ENCODE results near the gene HAL.
"Not testable (repeated sequence)": the region's sequence is repeated elsewhere in the genome, so short reads cannot be mapped to it uniquely, and the experiment has no call there.

Gene HAL

GRCh38 chr12:95972832-95973456 is 23.2 kb downstream of the HAL start:
- no peak for DNase-seq

- DNase-seq: no peak
These were observed 25.2 kb downstream of the HAL start for GRCh38 chr12:95970905-95971304.

- DNase-seq: not testable (repeated sequence)
These were observed 27.0 kb downstream of the HAL start for GRCh38 chr12:95969116-95969515.

- no peak for DNase-seq
These were observed 28.8 kb downstream of the HAL start for GRCh38 chr12:95967301-95967700.

GRCh38 chr12:95966287-95966870 is 29.8 kb downstream of the HAL start:
- no peak for DNase-seq

- peak; percentile 55 for DNase-seq
These were observed 33.0 kb downstream of the HAL start for GRCh38 chr12:95963096-95963495.

GRCh38 chr12:95962222-95962621 is 33.9 kb downstream of the HAL start:
- DNase-seq: no peak

GRCh38 chr12:95960241-95960640 is 35.9 kb downstream of the HAL start:
- no peak for DNase-seq

- peak; percentile 44 for DNase-seq
These were observed 37.0 kb downstream of the HAL start for GRCh38 chr12:95959107-95959506.

- DNase-seq: no peak
These were observed 39.5 kb downstream of the HAL start for GRCh38 chr12:95956557-95957145.

- no peak for DNase-seq
These were observed 40.5 kb downstream of the HAL start for GRCh38 chr12:95955549-95956159.

- DNase-seq: no peak
These were observed 43.1 kb downstream of the HAL start for GRCh38 chr12:95953000-95953399.

- no peak for DNase-seq
These were observed 44.6 kb downstream of the HAL start for GRCh38 chr12:95951515-95951914.

- no peak for DNase-seq
These were observed 46.5 kb downstream of the HAL start for GRCh38 chr12:95949477-95950206.

- peak; percentile 16 for DNase-seq
These were observed 51.9 kb downstream of the HAL start for GRCh38 chr12:95944108-95944704.

- peak; percentile 67 for DNase-seq
These were observed 52.8 kb downstream of the HAL start, which contains the start of gene AMDHD1 for GRCh38 chr12:95943330-95943842. Gene AMDHD1, plus strand, starts transcription at chr12:95943331. Its CDS starts 68 bp downstream, at chr12:95943399.

- peak; percentile 95 for DNase-seq
These were observed 53.4 kb downstream of the HAL start, which contains the start of gene CCDC38 for GRCh38 chr12:95942524-95943329. Gene CCDC38, minus strand, starts transcription at chr12:95942614. Its CDS starts 6,105 bp downstream, at chr12:95936509.

GRCh38 chr12:95942101-95942523 is 54.0 kb downstream of the HAL start:
- DNase-seq: peak; percentile 46

GRCh38 chr12:95940514-95940913 is 55.6 kb downstream of the HAL start:
- DNase-seq: no peak
